A549 (cell line): ENCODE data around the gene ELP5. TPM values are rescaled to one million over a fixed set of nuclear protein-coding genes. Genes with fewer than 3 reads are reported as not detected.

Experiments
- ATAC-seq, 2 experiments: fragments of 200-7000 bp in 1 of 2; fragments of >200 bp in 1 of 2; cut with Nextera tagmentation in 1 of 2; cut with Tn5 transposase in 1 of 2; 3 replicates each; pipeline versions ENCODE4 v1.8.0 to v1.9.1; 2018 to 2020; ENCODE audit warnings: mild to moderate bottlenecking in 1 of 2, moderate library complexity in 1 of 2
- CTCF ChIA-PET: fragments of 300-600 bp; sonication (Branson Sonifier 250); formaldehyde crosslinking; extraction: SDS; loops from one replicate; lab custom pipeline; 2021; ENCODE audit warnings: antibody characterized with exemption, inconsistent platforms; lab: Yijun Ruan, JAX
- POLR2A ChIA-PET: fragments of 350-600 bp; formaldehyde crosslinking; extraction: SDS; loops from one replicate; lab custom pipeline; 2021; ENCODE audit warnings: antibody characterized with exemption, inconsistent platforms; lab: Yijun Ruan, JAX
- DNase-seq, 2 experiments: peaks; one replicate each; pipeline versions ENCODE4 v3.0.0 to v3.0.0-alpha.2; 2011 to 2016; ENCODE audit warnings: low read depth in 1 of 2, low spot score in 1 of 2
- FAIRE-seq: peaks from 2 replicates; lab custom pipeline; 2011; peaks lifted over from hg19 to GRCh38; lab: Jason Lieb, UNC
- H3K27ac ChIP-seq, 2 experiments: fragments of >200 bp; sonication (Bioruptor Twin); formaldehyde crosslinking; 3 replicates each; pipeline ENCODE4 v1.5.1; 2016 to 2017
- H3K4me1 ChIP-seq: fragments of >200 bp; sonication (Bioruptor Twin); formaldehyde crosslinking; 3 replicates; pipeline ENCODE4 v1.6.1; 2016
- H3K4me2 ChIP-seq: fragments of >200 bp; sonication (Bioruptor Twin); formaldehyde crosslinking; 3 replicates; pipeline ENCODE4 v1.6.1; 2016
- H3K4me3 ChIP-seq: fragments of >200 bp; sonication (Bioruptor Twin); formaldehyde crosslinking; 3 replicates; pipeline ENCODE4 v1.5.1; 2016
- H3K9me3 ChIP-seq: fragments of >200 bp; sonication (Bioruptor Twin); formaldehyde crosslinking; 3 replicates; pipeline ENCODE4 v1.6.1; 2016
- BCL3 ChIP-seq: fragments of >200 bp; sonication (Bioruptor Twin); formaldehyde crosslinking; IDR thresholded peaks from 3 replicates; pipeline ENCODE4 v1.6.1; 2016
- CBX8 ChIP-seq: fragments of 200-600 bp; sonication (generic); IDR thresholded peaks from 2 replicates; pipeline ENCODE4 v1.6.1; 2016
- EHF ChIP-seq: fragments of 250-450 bp; sonication (Bioruptor Pico); IDR thresholded peaks from 2 replicates; pipeline ENCODE4 v1.5.0; 2020; ENCODE audit warnings: mild to moderate bottlenecking
- EHMT2 ChIP-seq: fragments of 200-600 bp; sonication (generic); IDR thresholded peaks from 2 replicates; pipeline ENCODE4 v1.6.1; 2016; ENCODE audit warnings: antibody characterized with exemption, low read depth, mild to moderate bottlenecking, moderate library complexity
- ELK1 ChIP-seq: fragments of 150-350 bp; IDR thresholded peaks from 2 replicates; pipeline ENCODE4 v1.6.1; 2014; ENCODE audit warnings: low read depth, mild to moderate bottlenecking, low read length
- ESRRA ChIP-seq: fragments of 150-350 bp; IDR thresholded peaks from 2 replicates; pipeline ENCODE4 v1.6.1; 2014; ENCODE audit warnings: mild to moderate bottlenecking, low read length, borderline replicate concordance
- FOSB ChIP-seq: fragments of 250-450 bp; sonication (Bioruptor Pico); IDR thresholded peaks from 2 replicates; pipeline ENCODE4 v1.5.0; 2020; ENCODE audit warnings: mild to moderate bottlenecking, moderate library complexity
- FOXS1 ChIP-seq: fragments of 250-450 bp; sonication (Bioruptor Pico); IDR thresholded peaks from 2 replicates; pipeline ENCODE4 v1.5.0; 2020; ENCODE audit warnings: mild to moderate bottlenecking, moderate library complexity
- HDAC2 ChIP-seq: fragments of 200-600 bp; sonication (generic); IDR thresholded peaks from 2 replicates; pipeline ENCODE4 v1.6.1; 2016
- HMGXB4 ChIP-seq: fragments of 250-450 bp; sonication (Bioruptor Pico); IDR thresholded peaks from 2 replicates; pipeline ENCODE4 v1.5.0; 2021; ENCODE audit warnings: mild to moderate bottlenecking, moderate library complexity, borderline replicate concordance
- HOXA7 ChIP-seq: fragments of 250-450 bp; sonication (Bioruptor Pico); IDR thresholded peaks from 2 replicates; pipeline ENCODE4 v1.5.0; 2020; ENCODE audit warnings: mild to moderate bottlenecking, moderate library complexity
- KDM1A ChIP-seq: fragments of 200-600 bp; sonication (generic); IDR thresholded peaks from 2 replicates; pipeline ENCODE4 v1.6.1; 2016; ENCODE audit warnings: low read depth, mild to moderate bottlenecking
- MYC ChIP-seq: IDR thresholded peaks from 2 replicates; pipeline ENCODE4 v1.6.1; 2012; ENCODE audit warnings: mild to moderate bottlenecking, inconsistent platforms, low read length, improper control_type of control experiment, borderline replicate concordance
- NR3C1 ChIP-seq: fragments of >200 bp; sonication (Bioruptor Twin); formaldehyde crosslinking; IDR thresholded peaks from 3 replicates; pipeline ENCODE4 v1.6.1; 2017
- POLR2A ChIP-seq: IDR thresholded peaks from 2 replicates; pipeline ENCODE4 v1.6.1; 2012; ENCODE audit warnings: mild to moderate bottlenecking, low read length
- RNF2 ChIP-seq: fragments of 200-600 bp; sonication (generic); IDR thresholded peaks from 2 replicates; pipeline ENCODE4 v1.6.1; 2016; ENCODE audit warnings: low read depth, mild to moderate bottlenecking, antibody characterized with exemption, moderate library complexity, borderline replicate concordance
- TFCP2L1 ChIP-seq: fragments of 250-450 bp; sonication (Bioruptor Pico); IDR thresholded peaks from 2 replicates; pipeline ENCODE4 v1.5.0; 2021; ENCODE audit warnings: mild to moderate bottlenecking
- TP53 ChIP-seq: fragments of 250-450 bp; sonication (Bioruptor Pico); IDR thresholded peaks from 2 replicates; pipeline ENCODE4 v1.5.0; 2021; ENCODE audit warnings: mild to moderate bottlenecking, moderate library complexity
- USF2 ChIP-seq: fragments of 450-650 bp; IDR thresholded peaks from 2 replicates; pipeline ENCODE4 v1.6.1; 2014; ENCODE audit warnings: antibody characterized with exemption
- ZC3H11A ChIP-seq: fragments of 450-650 bp; IDR thresholded peaks from 2 replicates; pipeline ENCODE4 v1.6.1; 2014; ENCODE audit warnings: antibody characterized with exemption, mild to moderate bottlenecking
- WGBS: methylation state at CpG from one replicate; pipeline ENCODE4 v1.1.6; 2017; ENCODE audit errors: missing lambda C conversion rate; 5-methylcytosine and 5-hydroxymethylcytosine counted together
- polyA plus RNA-seq, 4 experiments: library from polyadenylated mRNA; depleted of rRNA in 3 of 4; stranded (reverse); fragments of >200 nt; fragmentation: RNase III in 1 of 4; extraction: RNeasy Plus Mini Kit Qiagen cat#74134 plus additional on column Dnase treatment in 1 of 4; gene quantifications; 2 replicates in 3 of 4; 3 replicates in 1 of 4; pipeline ENCODE4 v1.2.3, GENCODE V29; 2011 to 2017

ELP5 gene
- polyA plus RNA-seq, 2 of the 4 experiments (the other 2 are of a cell fraction): 92.1 to 133 TPM

DNA sequence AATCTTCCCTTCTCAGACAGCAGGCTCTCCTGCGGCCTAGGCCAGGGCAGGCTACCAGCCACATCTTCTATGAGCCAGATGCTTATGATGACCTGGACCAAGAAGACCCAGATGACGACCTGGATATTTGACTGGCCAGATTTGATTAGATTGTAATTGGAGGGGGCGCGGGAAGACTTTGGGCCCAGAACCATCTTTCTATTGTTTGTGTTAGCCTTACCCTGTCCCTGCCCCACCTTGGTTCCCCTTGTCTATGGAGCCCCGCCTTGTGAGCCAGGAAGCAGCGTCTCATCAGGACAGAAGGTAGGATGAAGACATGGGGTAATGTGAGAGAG, 7.5 kb downstream of the ELP5 start (continued):
- no peak for TF ChIP-seq BCL3
- TF ChIP-seq TFCP2L1 (CRISPR knock-in tag): no peak
- no peak for TF ChIP-seq HDAC2
- no peak for TF ChIP-seq MYC
- TF ChIP-seq CBX8: no peak
- no peak for TF ChIP-seq ELK1

- peaks cover 44% of the 10 kb centered on the region for H3K4me1 ChIP-seq
- CTCF ChIA-PET: interaction anchor here (0.6 to 2.2 kb wide), 6 partner anchors 16 to 624 kb away, joined by 3 to 12 read pairs (median 4); partner anchors contain the start of gene SLC2A4
- TF ChIP-seq FOSB (CRISPR knock-in tag) (no peak), HOXA7 (CRISPR knock-in tag) (no peak), FOXS1 (no peak), EHF (CRISPR knock-in tag) (no peak), EHMT2 (no peak), POLR2A (no peak), USF2 (no peak), NR3C1 (no peak), ELK1 (no peak), HMGXB4 (no peak), ESRRA (no peak), CBX8 (no peak), TFCP2L1 (CRISPR knock-in tag) (no peak), KDM1A (no peak), MYC (no peak), TP53 (no peak), ZC3H11A (no peak), RNF2 (no peak)
- no peak for FAIRE-seq
- no peak overlapping the region for H3K4me3 ChIP-seq
- ATAC-seq: peak; percentile 2 to 9; a peak in 3 of 6 replicates
- WGBS: 90% methylated on average over 4 of the region's 4 CpGs
- H3K9me3 ChIP-seq: no peaks in the 10 kb centered on the region
- H3K27ac ChIP-seq: peak overlapping the region; percentile 8 to 69; a peak in 2 of 6 replicates
- H3K4me2 ChIP-seq: no peak overlapping the region
- POLR2A ChIA-PET: interaction anchor here (0.8 kb wide), 1 partner anchor 21 kb away, joined by 3 read pairs; the partner anchor contains the start of gene SLC2A4
- no peak for DNase-seq
Observed at GRCh38 chr17:7260151-7260550, 8.1 kb downstream of the ELP5 start.
